ENCODE results near the gene ADAMTS12.
"Not testable (repeated sequence)": the region's sequence is repeated elsewhere in the genome, so short reads cannot be mapped to it uniquely, and the experiment has no call there.

The ADAMTS12 gene

GRCh38 chr5:33901156-33901555, 9.4 kb upstream of the ADAMTS12 start:
- FAIRE-seq: no peak

DNA sequence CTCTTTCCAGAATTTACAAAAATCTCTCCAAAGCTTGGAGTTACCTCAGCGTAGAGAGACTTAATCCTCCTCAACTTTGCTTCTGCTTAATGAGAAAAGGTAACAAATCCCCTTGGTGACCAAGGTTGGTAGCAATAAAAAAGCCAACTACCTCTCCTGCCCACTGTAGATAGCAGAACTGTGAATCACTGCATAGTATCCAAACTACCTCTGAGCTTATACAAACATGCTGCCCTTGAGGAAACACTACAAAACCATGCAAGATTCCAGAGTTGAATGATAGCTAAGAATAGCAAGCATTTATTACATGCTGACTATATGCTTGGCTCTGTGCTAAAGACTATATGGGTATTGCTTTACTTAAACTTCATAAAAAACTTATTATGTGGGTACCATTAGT, 2.8 kb upstream of the ADAMTS12 start:
- no peak for FAIRE-seq

- no peak for FAIRE-seq
These were observed 889 bp upstream of the ADAMTS12 start for GRCh38 chr5:33892620-33893137.

- no peak for FAIRE-seq
These were observed 373 bp downstream of the ADAMTS12 start for GRCh38 chr5:33891446-33891787.

- FAIRE-seq: no peak
These were observed 1.4 kb downstream of the ADAMTS12 start for GRCh38 chr5:33890131-33891032.

DNA sequence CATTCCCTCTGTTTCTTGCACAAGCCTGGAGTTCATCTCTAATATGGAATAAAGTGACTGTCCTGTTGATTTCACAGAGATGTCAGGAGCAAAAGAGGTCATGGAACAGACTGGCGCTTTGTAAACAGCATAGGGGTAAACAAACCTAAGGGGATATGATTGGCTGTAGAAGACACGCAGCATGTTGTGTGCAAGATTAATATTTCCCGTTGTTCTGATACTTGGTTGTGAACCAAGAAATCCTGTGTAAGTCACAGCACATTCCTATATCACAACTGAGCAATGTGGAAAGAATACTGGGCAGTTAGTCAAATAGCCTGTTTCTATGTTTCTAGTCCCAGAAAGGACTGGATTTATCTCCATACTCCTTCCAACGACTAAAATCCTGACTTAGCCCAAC, 3.2 kb downstream of the ADAMTS12 start:
- FAIRE-seq: no peak

- FAIRE-seq: no peak
These were observed 4.5 kb downstream of the ADAMTS12 start for GRCh38 chr5:33887268-33887667.

DNA sequence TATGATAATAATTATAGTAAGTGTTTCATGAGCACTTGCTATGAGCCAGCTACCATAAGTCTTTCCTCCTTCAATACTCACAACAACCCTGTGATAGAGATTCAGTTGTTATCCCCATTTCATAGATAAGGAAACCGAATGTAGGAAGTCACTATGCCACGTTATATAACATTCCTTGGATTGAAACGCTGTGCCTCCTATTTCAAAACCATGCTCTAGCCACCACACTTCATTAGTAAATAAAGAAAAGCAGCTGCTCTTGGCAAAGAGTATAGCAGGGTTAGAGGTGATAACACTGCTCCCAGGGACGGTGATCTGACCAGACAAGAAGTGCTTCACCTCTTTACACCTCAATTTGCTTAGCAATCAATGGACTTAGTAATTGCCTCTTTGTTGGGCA, 5.5 kb downstream of the ADAMTS12 start:
- FAIRE-seq: no peak

GRCh38 chr5:33885679-33886078, 6.1 kb downstream of the ADAMTS12 start:
- no peak for FAIRE-seq

GRCh38 chr5:33883482-33883881, 8.3 kb downstream of the ADAMTS12 start:
- FAIRE-seq: no peak

- no peak for FAIRE-seq
These were observed 11.5 kb downstream of the ADAMTS12 start for GRCh38 chr5:33880319-33880718.

GRCh38 chr5:33877449-33877848, 14.3 kb downstream of the ADAMTS12 start:
- no peak for FAIRE-seq

DNA sequence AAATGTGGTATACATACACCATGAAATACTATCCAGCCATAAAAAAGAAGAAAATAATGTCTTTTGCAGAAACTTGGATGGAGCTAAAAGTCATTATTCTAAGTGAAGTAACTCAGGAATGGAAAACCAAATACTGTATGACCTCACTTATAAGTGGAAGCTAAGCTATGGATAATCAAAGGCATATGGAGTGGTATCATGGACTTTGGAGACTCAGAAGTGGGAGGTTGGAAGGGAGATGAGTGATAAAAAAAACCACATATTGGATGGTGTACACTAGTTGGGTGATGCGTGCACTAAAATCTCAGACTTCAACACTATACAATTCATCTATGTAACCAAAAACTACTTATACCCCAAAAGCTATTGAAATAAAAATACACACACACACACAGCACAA, 24.5 kb downstream of the ADAMTS12 start:
- FAIRE-seq: no peak

DNA sequence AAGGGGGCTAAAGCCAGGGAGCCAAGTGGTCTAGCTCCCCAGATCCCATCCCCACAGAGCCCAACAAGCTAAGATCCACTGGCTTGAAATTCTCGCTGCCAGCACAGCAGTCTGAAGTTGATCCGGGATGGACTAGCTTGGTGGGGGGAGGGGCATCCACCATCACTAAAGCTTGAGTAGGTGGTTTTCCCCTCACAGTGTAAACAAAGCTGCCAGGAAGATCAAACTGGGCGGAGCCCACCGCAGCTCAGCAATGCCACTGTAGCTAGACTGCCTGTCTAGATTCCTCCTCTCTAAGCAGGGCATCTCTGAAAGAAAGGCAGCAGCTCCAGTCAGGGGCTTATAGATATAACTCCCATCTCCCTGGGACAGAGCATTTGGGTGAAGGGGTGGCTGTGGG, 32.6 kb downstream of the ADAMTS12 start:
- not testable (repeated sequence) for FAIRE-seq

- FAIRE-seq: no peak
These were observed 34.8 kb downstream of the ADAMTS12 start for GRCh38 chr5:33857037-33857436.

DNA sequence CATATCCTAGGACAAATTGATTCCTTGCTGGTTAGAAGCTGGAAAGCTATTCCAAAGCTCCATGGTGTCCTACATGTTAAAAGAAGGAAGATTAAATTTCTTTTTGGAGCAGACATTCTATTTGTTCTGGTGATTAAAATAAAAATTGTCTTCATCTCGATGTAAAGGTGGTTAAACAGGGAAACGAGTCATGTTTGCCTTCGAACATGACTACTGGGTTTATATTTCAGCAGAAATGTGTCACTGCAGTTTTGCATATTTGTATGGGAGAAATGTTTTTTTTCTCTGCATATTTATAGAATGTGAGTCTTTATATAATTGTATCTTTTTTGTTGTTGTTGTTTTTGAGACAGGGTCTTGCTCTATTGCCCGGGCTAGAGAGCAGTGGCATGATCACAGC, 36.4 kb downstream of the ADAMTS12 start:
- no peak for FAIRE-seq

- no peak for FAIRE-seq
These were observed 37.0 kb downstream of the ADAMTS12 start for GRCh38 chr5:33854733-33855151.

GRCh38 chr5:33852837-33853236, 39.0 kb downstream of the ADAMTS12 start:
- FAIRE-seq: no peak

GRCh38 chr5:33852319-33852718, 39.5 kb downstream of the ADAMTS12 start:
- no peak for FAIRE-seq

- no peak for FAIRE-seq
These were observed 41.6 kb downstream of the ADAMTS12 start for GRCh38 chr5:33850100-33850594.

DNA sequence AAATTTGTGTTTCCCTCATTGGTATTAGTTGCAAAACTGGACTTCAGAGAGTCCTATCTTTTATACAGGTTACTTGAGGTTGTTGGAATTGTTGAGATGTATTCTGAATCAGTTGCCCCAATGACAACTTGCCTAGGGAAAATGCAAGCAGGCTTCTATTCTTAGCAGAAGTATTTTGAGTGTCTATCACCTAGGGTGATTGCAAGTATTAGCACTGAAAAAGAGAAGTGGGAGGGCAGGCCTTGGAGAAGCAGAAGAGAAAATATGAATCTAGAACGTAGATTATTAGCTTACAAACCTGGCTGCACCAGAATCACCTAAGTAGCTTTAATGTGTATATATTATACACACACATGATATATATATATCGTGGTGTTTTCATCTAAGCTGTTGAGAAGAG, 43.2 kb downstream of the ADAMTS12 start:
- no peak for FAIRE-seq

- no peak for FAIRE-seq
These were observed 44.9 kb downstream of the ADAMTS12 start for GRCh38 chr5:33846851-33847250.

- no peak for FAIRE-seq
These were observed 48.2 kb downstream of the ADAMTS12 start for GRCh38 chr5:33843579-33843978.

DNA sequence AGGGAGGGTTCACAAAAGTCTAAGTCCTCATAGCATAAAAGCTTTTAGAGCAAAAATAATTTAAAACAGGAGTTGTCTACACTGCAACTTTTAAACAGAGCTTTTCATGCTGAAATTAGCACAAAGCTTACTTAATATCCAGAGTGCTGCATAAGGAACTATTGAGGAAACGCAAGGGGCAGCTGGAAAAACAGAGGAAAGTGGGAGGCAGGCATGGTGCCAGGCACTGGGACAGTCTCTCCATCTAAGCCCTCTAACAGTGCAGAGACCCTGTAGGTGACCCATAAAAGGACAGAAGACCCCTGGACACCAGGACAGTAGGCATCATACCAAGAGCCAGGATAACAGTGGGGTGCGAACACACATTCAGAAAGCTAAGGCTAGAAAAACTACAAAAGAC, 49.3 kb downstream of the ADAMTS12 start:
- FAIRE-seq: no peak

DNA sequence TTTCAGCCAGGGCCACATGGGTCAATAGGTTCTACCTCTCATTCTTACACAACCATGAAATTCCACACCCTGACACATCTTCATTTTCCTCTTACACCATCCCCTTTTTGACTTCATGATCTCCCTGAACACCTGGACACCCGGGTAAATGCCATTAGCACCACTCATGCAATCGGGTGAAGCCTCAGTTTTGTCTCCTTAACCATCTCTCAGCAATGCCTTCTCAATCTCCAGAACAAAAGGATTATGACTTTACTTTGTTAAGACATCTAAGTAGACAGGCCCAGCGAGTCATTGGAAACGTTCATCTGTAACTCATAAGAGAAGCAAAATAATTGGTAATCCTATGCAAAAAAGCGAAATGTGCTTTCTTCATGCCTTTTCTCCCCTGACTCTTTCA, 49.9 kb downstream of the ADAMTS12 start:
- no peak for FAIRE-seq

Data from islet of Langerhans (tissue), 1 donor.